Prostate gland (tissue), 2 donors: Measurements from ENCODE around the gene C1orf50. TPM values are rescaled to one million over a fixed set of nuclear protein-coding genes. Genes with fewer than 3 reads are reported as not detected.

ENCODE experiments used
- DNase-seq: peaks from one replicate; pipeline ENCODE4 v3.0.0-alpha.2; 2019; ENCODE audit warnings: low spot score
- H3K27ac ChIP-seq, 2 donors: fragments of 200-600 bp; sonication (generic); 2 replicates each; pipeline ENCODE4 v1.5.1; 2017 to 2019
- H3K27me3 ChIP-seq: fragments of 200-600 bp; sonication (generic); replicated peaks from 2 replicates; pipeline ENCODE4 v1.5.1; 2019; ENCODE audit not compliant: insufficient read depth
- H3K36me3 ChIP-seq, 2 donors: fragments of 200-600 bp; sonication (generic); 1 replicate in 1 of 2; 2 replicates in 1 of 2; pipeline versions ENCODE4 v1.5.1 to v1.8.1; 2017 to 2019
- H3K4me1 ChIP-seq: fragments of 200-600 bp; sonication (generic); replicated peaks from 2 replicates; pipeline ENCODE4 v1.5.1; 2019
- H3K4me3 ChIP-seq, 2 donors: fragments of 200-600 bp; sonication (generic); 2 replicates each; pipeline ENCODE4 v1.5.1; 2017 to 2019
- H3K9me3 ChIP-seq: fragments of 200-600 bp; sonication (generic); 2 replicates; pipeline ENCODE4 v1.5.1; 2017
- POLR2A ChIP-seq: fragments of 450-650 bp; IDR thresholded peaks from one replicate; pipeline ENCODE4 v1.6.1; 2016; ENCODE audit warnings: antibody characterized with exemption, mild to moderate bottlenecking
- POLR2AphosphoS5 ChIP-seq: sonication (generic); formaldehyde crosslinking; IDR thresholded peaks from one replicate; pipeline ENCODE4 v1.6.1; 2017; ENCODE audit warnings: antibody characterized with exemption
- WGBS: methylation state at CpG from one replicate; pipeline ENCODE4 v1.1.5; 2018; 5-methylcytosine and 5-hydroxymethylcytosine counted together
- intact Hi-C: fragments of 100-400 bp; cut with DNase I; formaldehyde crosslinking; loops from one replicate; pipeline ENCODE4 v1.14.2; 2022
- total RNA-seq, 2 donors: library from RNA; depleted of rRNA; stranded (reverse); fragments of >200 nt; gene quantifications; one replicate each; pipeline ENCODE4 v1.1.0, GENCODE V29; 2016
- TF ChIP-seq, protein P1 (sequence below), 4 experiments: fragments of 200-600 bp in 2 of 4; fragments of 450-650 bp in 2 of 4; sonication (generic) in 2 of 4; IDR thresholded peaks; 1 replicate in 3 of 4; 2 replicates in 1 of 4; pipeline ENCODE4 v1.5.1; 2016 to 2019; ENCODE audit warnings: antibody characterized with exemption in 4 of 4, mild to moderate bottlenecking in 2 of 4, moderate library complexity in 2 of 4

Gene C1orf50
- total RNA-seq, 2 donors from 2014 or later = 3.3 to 3.6 TPM

GRCh38 chr1:42820813-42821212, 53.8 kb downstream of the C1orf50 start:
- H3K4me3 ChIP-seq = no peak overlapping the region
- no peak for DNase-seq
- intact Hi-C loops = no loop called here
- no peak for TF ChIP-seq POLR2A
- TF ChIP-seq, protein P1, sequence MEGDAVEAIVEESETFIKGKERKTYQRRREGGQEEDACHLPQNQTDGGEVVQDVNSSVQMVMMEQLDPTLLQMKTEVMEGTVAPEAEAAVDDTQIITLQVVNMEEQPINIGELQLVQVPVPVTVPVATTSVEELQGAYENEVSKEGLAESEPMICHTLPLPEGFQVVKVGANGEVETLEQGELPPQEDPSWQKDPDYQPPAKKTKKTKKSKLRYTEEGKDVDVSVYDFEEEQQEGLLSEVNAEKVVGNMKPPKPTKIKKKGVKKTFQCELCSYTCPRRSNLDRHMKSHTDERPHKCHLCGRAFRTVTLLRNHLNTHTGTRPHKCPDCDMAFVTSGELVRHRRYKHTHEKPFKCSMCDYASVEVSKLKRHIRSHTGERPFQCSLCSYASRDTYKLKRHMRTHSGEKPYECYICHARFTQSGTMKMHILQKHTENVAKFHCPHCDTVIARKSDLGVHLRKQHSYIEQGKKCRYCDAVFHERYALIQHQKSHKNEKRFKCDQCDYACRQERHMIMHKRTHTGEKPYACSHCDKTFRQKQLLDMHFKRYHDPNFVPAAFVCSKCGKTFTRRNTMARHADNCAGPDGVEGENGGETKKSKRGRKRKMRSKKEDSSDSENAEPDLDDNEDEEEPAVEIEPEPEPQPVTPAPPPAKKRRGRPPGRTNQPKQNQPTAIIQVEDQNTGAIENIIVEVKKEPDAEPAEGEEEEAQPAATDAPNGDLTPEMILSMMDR (IDR thresholded peaks at IDR 0.05) = no peak
- no peak for TF ChIP-seq POLR2AphosphoS5
- H3K27ac ChIP-seq = no peak overlapping the region
- H3K4me1 ChIP-seq = peaks cover 4% of the 10 kb centered on the region
- no peaks in the 10 kb centered on the region for H3K27me3 ChIP-seq
- H3K9me3 ChIP-seq = no peaks in the 10 kb centered on the region
- WGBS = 50% methylated on average over 1 of the region's 1 CpG
- no peaks in the 10 kb centered on the region for H3K36me3 ChIP-seq

DNA sequence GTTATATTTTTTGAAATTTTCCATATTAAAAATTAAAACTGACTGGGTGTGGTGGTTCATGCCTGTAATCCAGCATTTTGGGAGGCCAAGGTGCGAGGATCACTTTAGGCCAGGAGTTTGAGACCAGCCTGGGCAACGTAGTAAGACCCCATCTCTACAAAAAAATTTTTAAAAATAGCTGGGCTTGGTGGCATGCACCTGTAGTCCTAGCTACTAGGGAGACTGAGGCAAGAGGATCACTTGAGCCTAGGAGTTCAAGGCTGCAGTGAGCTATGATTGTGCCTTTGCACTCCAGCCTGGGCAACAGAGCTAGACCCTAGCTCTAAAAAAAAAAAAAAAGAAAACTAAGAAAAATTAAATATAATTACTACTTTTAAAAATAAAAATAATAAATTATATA, 54.6 kb downstream of the C1orf50 start:
- Histone ChIP-seq H3K36me3 (no peaks in the 10 kb centered on the region), H3K4me3 (no peak overlapping the region), H3K9me3 (no peaks in the 10 kb centered on the region), H3K27ac (no peak overlapping the region), H3K4me1 (no peaks in the 10 kb centered on the region), H3K27me3 (no peaks in the 10 kb centered on the region)
- DNase-seq = no peak
- TF ChIP-seq POLR2AphosphoS5 = no peak
- no peak for TF ChIP-seq POLR2A
- TF ChIP-seq, protein P1 (IDR thresholded peaks at IDR 0.05) = no peak
- WGBS = 92% methylated on average over 2 of the region's 2 CpGs
- intact Hi-C loops = no loop called here

DNA sequence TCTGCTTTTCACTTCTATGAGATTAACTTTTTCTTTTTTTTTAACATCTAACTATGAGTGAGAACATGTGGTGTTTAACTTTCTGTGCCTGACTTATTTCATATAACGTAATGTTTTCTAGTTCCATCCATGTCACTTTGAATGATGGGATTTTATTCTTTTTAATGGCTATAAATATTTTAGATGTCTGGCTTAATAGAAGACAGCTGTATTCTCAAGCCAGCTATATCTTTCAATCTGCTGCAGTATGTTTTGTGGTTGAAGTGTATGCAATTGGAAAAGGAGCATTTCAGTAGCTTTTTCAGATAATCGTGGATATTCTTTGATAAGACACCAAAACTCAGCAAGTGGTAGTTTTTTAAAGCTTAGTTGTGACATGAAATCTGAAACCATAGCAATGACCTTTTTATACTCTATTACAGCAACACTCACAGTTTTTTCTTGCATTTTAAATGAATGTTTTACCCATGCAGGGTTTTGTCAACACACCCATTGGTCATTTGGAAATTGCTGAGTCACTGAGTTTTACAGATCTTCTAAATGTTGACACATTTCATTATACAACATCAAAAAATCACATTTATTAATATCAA, 55.8 kb downstream of the C1orf50 start:
- 43% methylated on average over 2 of the region's 2 CpGs for WGBS
- Histone ChIP-seq H3K27me3 (no peaks in the 10 kb centered on the region), H3K36me3 (no peaks in the 10 kb centered on the region), H3K4me3 (no peak overlapping the region), H3K4me1 (no peaks in the 10 kb centered on the region), H3K9me3 (no peaks in the 10 kb centered on the region), H3K27ac (no peak overlapping the region)
- no peak for DNase-seq
- intact Hi-C loops = no loop called here
- TF ChIP-seq POLR2A = no peak
- no peak for TF ChIP-seq POLR2AphosphoS5
- TF ChIP-seq, protein P1 (IDR thresholded peaks at IDR 0.05) = no peak

- DNase-seq = no peak
- H3K4me1 ChIP-seq = no peaks in the 10 kb centered on the region
- no peaks in the 10 kb centered on the region for H3K27me3 ChIP-seq
- no peaks in the 10 kb centered on the region for H3K9me3 ChIP-seq
- TF ChIP-seq, protein P1 (IDR thresholded peaks at IDR 0.05) = no peak
- TF ChIP-seq POLR2AphosphoS5 = no peak
- no peak for TF ChIP-seq POLR2A
- H3K36me3 ChIP-seq = no peaks in the 10 kb centered on the region
- WGBS = 86% methylated on average over 4 of the region's 4 CpGs
- H3K4me3 ChIP-seq = no peak overlapping the region
- intact Hi-C loops = no loop called here
- no peak overlapping the region for H3K27ac ChIP-seq
These were observed 57.5 kb downstream of the C1orf50 start for GRCh38 chr1:42824481-42825035.
